ENCODE results near the gene MPO.

The MPO gene

GRCh38 chr17:58248955-58249269 lies 31.8 kb downstream of the MPO start:
- H3K36me3 ChIP-seq (ENCODE audit: control insufficient read depth, insufficient read depth, low read length): no peaks in the 10 kb centered on the region
- no peaks in the 10 kb centered on the region for H3K27me3 ChIP-seq (replicated peaks; ENCODE audit: control insufficient read depth, insufficient read depth, low read length)
- no peak overlapping the region for H3K4me3 ChIP-seq (replicated peaks; ENCODE audit: low read depth, low read length)
- TF ChIP-seq CTCF (IDR thresholded peaks at IDR 0.05; ENCODE audit: insufficient read depth, low read length, poor library complexity, severe bottlenecking): no peak
- no peak for DNase-seq (ENCODE audit: extremely low read depth, insufficient read length)

GRCh38 chr17:58247511-58248363 lies 33.0 kb downstream of the MPO start:
- TF ChIP-seq CTCF (IDR thresholded peaks at IDR 0.05; ENCODE audit: insufficient read depth, low read length, poor library complexity, severe bottlenecking): no peak
- H3K4me3 ChIP-seq (replicated peaks; ENCODE audit: low read depth, low read length): no peak overlapping the region
- no peaks in the 10 kb centered on the region for H3K27me3 ChIP-seq (replicated peaks; ENCODE audit: control insufficient read depth, insufficient read depth, low read length)
- DNase-seq (ENCODE audit: extremely low read depth, insufficient read length): no peak
- H3K36me3 ChIP-seq (ENCODE audit: control insufficient read depth, insufficient read depth, low read length): no peaks in the 10 kb centered on the region

GRCh38 chr17:58246781-58247180 lies 34.0 kb downstream of the MPO start:
- no peak for TF ChIP-seq CTCF (IDR thresholded peaks at IDR 0.05; ENCODE audit: insufficient read depth, low read length, poor library complexity, severe bottlenecking)
- DNase-seq (ENCODE audit: extremely low read depth, insufficient read length): no peak
- H3K27me3 ChIP-seq (replicated peaks; ENCODE audit: control insufficient read depth, insufficient read depth, low read length): no peaks in the 10 kb centered on the region
- H3K4me3 ChIP-seq (replicated peaks; ENCODE audit: low read depth, low read length): no peak overlapping the region
- no peaks in the 10 kb centered on the region for H3K36me3 ChIP-seq (ENCODE audit: control insufficient read depth, insufficient read depth, low read length)

GRCh38 chr17:58246104-58246740 lies 34.5 kb downstream of the MPO start:
- Histone ChIP-seq H3K27me3 (replicated peaks; ENCODE audit: control insufficient read depth, insufficient read depth, low read length) (no peaks in the 10 kb centered on the region), H3K4me3 (replicated peaks; ENCODE audit: low read depth, low read length) (no peak overlapping the region), H3K36me3 (ENCODE audit: control insufficient read depth, insufficient read depth, low read length) (no peaks in the 10 kb centered on the region)
- DNase-seq (ENCODE audit: extremely low read depth, insufficient read length): no peak
- no peak for TF ChIP-seq CTCF (IDR thresholded peaks at IDR 0.05; ENCODE audit: insufficient read depth, low read length, poor library complexity, severe bottlenecking)

GRCh38 chr17:58245428-58246103 lies 35.2 kb downstream of the MPO start:
- no peak for TF ChIP-seq CTCF (IDR thresholded peaks at IDR 0.05; ENCODE audit: insufficient read depth, low read length, poor library complexity, severe bottlenecking)
- Histone ChIP-seq H3K36me3 (ENCODE audit: control insufficient read depth, insufficient read depth, low read length) (no peaks in the 10 kb centered on the region), H3K27me3 (replicated peaks; ENCODE audit: control insufficient read depth, insufficient read depth, low read length) (no peaks in the 10 kb centered on the region), H3K4me3 (replicated peaks; ENCODE audit: low read depth, low read length) (no peak overlapping the region)
- no peak for DNase-seq (ENCODE audit: extremely low read depth, insufficient read length)
